Activated effector memory CD4-positive, alpha-beta T cell treated with Interleukin-2 at 50 U/mL for 16 hours (primary cell): ENCODE measurements around the gene PRPSAP2.
"Not testable (repeated sequence)": the region's sequence is repeated elsewhere in the genome, so short reads cannot be mapped to it uniquely, and the experiment has no call there.

Experiments
- DNase-seq: peaks from one replicate; pipeline ENCODE4 v3.0.0-alpha.2; 2020

PRPSAP2 gene

GRCh38 chr17:18857864-18858566 is at the start of gene PRPSAP2:
PRPSAP2 (plus strand) TSS chr17:18858131; CDS start chr17:18865834, 7,703 bp downstream.
- DNase-seq, result peak; percentile 89

- DNase-seq, result not testable (repeated sequence)
Measured at GRCh38 chr17:18815924-18816323, 42.0 kb upstream of the PRPSAP2 start.

- DNase-seq, result not testable (repeated sequence)
Measured at GRCh38 chr17:18816489-18817371, 41.2 kb upstream of the PRPSAP2 start.

GRCh38 chr17:18821430-18821829 is 36.5 kb upstream of the PRPSAP2 start:
- not testable (repeated sequence) for DNase-seq

GRCh38 chr17:18827613-18828012 is 30.3 kb upstream of the PRPSAP2 start:
- not testable (repeated sequence) for DNase-seq

GRCh38 chr17:18848501-18848900 is 9.4 kb upstream of the PRPSAP2 start:
- no peak for DNase-seq

- no peak for DNase-seq
Measured at GRCh38 chr17:18850679-18851078, 7.3 kb upstream of the PRPSAP2 start.

GRCh38 chr17:18851201-18851600 is 6.7 kb upstream of the PRPSAP2 start:
- no peak for DNase-seq

GRCh38 chr17:18854956-18855355 is 3.0 kb upstream of the PRPSAP2 start:
- DNase-seq, result no peak

GRCh38 chr17:18855831-18856569 is 1.9 kb upstream of the PRPSAP2 start:
- peak; percentile 78 for DNase-seq

- no peak for DNase-seq
Measured at GRCh38 chr17:18856570-18856915, 1.4 kb upstream of the PRPSAP2 start.

GRCh38 chr17:18858567-18859245 is 775 bp downstream of the PRPSAP2 start:
- DNase-seq, result no peak

GRCh38 chr17:18859256-18859655 is 1.3 kb downstream of the PRPSAP2 start:
- no peak for DNase-seq

GRCh38 chr17:18860161-18860972 is 2.4 kb downstream of the PRPSAP2 start:
- DNase-seq, result no peak

GRCh38 chr17:18862011-18862410 is 4.1 kb downstream of the PRPSAP2 start:
- no peak for DNase-seq

- not testable (repeated sequence) for DNase-seq
Measured at GRCh38 chr17:18864996-18865395, 7.1 kb downstream of the PRPSAP2 start.

GRCh38 chr17:18866866-18867813 is 9.2 kb downstream of the PRPSAP2 start:
- DNase-seq, result no peak

GRCh38 chr17:18877104-18877645 is 19.2 kb downstream of the PRPSAP2 start:
- DNase-seq, result no peak

GRCh38 chr17:18888766-18889290 is 30.9 kb downstream of the PRPSAP2 start:
- DNase-seq, result no peak

- no peak for DNase-seq
Measured at GRCh38 chr17:18889658-18890057, 31.7 kb downstream of the PRPSAP2 start.
